T-cell (primary cell): Measurements from ENCODE around the gene LHFPL2. TPM values are rescaled to one million over a fixed set of nuclear protein-coding genes. Genes with fewer than 3 reads are reported as not detected.

ENCODE experiments used
- ATAC-seq, 4 experiments: fragments of 200-7000 bp in 3 of 4; fragments of 150-1000 bp in 1 of 4; cut with Tn5 transposase; replicated peaks in 1 of 4; 1 replicate in 3 of 4; 2 replicates in 1 of 4; pipeline ENCODE4 v1.10.0; 2021; ENCODE audit warnings: moderate library complexity in 3 of 4, mild to moderate bottlenecking in 2 of 4, moderate number of reproducible peaks in 1 of 4
- CTCF ChIA-PET, 2 donors: fragments of 300-600 bp; sonication (Branson Sonifier 250); formaldehyde crosslinking; loops; one replicate each; lab custom pipeline; 2022; ENCODE audit warnings: antibody characterized with exemption in 2 of 2; lab: Charles Lee
- POLR2A ChIA-PET, 2 donors: fragments of 300-600 bp; sonication (Branson Sonifier 250); formaldehyde crosslinking; loops; one replicate each; lab custom pipeline; 2022; ENCODE audit warnings: antibody characterized with exemption in 2 of 2; lab: Charles Lee
- DNase-seq, 35 experiments: peaks; one replicate each; pipeline versions ENCODE4 v3.0.0 to v3.0.0-alpha.2; 2013 to 2023
- H3K27ac ChIP-seq: one replicate; pipeline ENCODE4 v1.5.1; 2013; ENCODE audit warnings: low read length
- H3K27me3 ChIP-seq, 2 experiments: replicated peaks in 1 of 2; 1 replicate in 1 of 2; 2 replicates in 1 of 2; pipeline versions ENCODE4 v1.6.1 to v1.7.0; 2013; ENCODE audit warnings: low read length in 1 of 2, mixed read lengths in 1 of 2; ENCODE audit not compliant: control insufficient read depth in 2 of 2, insufficient read depth in 2 of 2; ENCODE audit errors: extremely low read depth in 1 of 2
- H3K36me3 ChIP-seq, 2 donors: 1 replicate in 1 of 2; 2 replicates in 1 of 2; pipeline versions ENCODE4 v1.6.1 to v1.7.0; 2013; ENCODE audit warnings: low read length in 1 of 2; ENCODE audit not compliant: control insufficient read depth in 2 of 2, insufficient read depth in 1 of 2; ENCODE audit errors: extremely low read depth in 1 of 2
- H3K4me1 ChIP-seq, 2 experiments: 1 replicate in 1 of 2; 2 replicates in 1 of 2; pipeline versions ENCODE4 v1.6.1 to v1.7.0; 2013; ENCODE audit warnings: low read length in 2 of 2, mixed read lengths in 1 of 2; ENCODE audit not compliant: insufficient read depth in 2 of 2, control insufficient read depth in 1 of 2; ENCODE audit errors: extremely low read depth in 1 of 2
- H3K4me3 ChIP-seq, 2 donors: 1 replicate in 1 of 2; 2 replicates in 1 of 2; pipeline versions ENCODE4 v1.5.1 to v1.7.0; 2013; ENCODE audit warnings: mild to moderate bottlenecking in 2 of 2, low read length in 1 of 2, moderate library complexity in 1 of 2; ENCODE audit not compliant: control insufficient read depth in 1 of 2; ENCODE audit errors: extremely low read depth in 1 of 2
- H3K9me3 ChIP-seq: 2 replicates; pipeline ENCODE4 v1.7.0; 2013
- H3K27ac Mint-ChIP-seq, 2 donors: one replicate each; pipeline ENCODE4 v1.8.0; 2020 to 2021; ENCODE audit warnings: mild to moderate bottlenecking in 2 of 2, mixed read lengths in 2 of 2
- H3K27me3 Mint-ChIP-seq, 2 donors: one replicate each; pipeline ENCODE4 v1.8.0; 2021 to 2022; ENCODE audit warnings: mixed read lengths in 2 of 2
- H3K36me3 Mint-ChIP-seq: one replicate; pipeline ENCODE4 v1.8.0; 2021; ENCODE audit warnings: mixed read lengths
- H3K4me1 Mint-ChIP-seq, 3 donors: one replicate each; pipeline ENCODE4 v1.8.0; 2020 to 2022; ENCODE audit warnings: mixed read lengths in 3 of 3, mild to moderate bottlenecking in 1 of 3
- H3K4me3 Mint-ChIP-seq, 3 donors: one replicate each; pipeline ENCODE4 v1.8.0; 2020 to 2022; ENCODE audit warnings: mild to moderate bottlenecking in 3 of 3, mixed read lengths in 3 of 3, moderate library complexity in 3 of 3
- H3K9me3 Mint-ChIP-seq, 3 donors: one replicate each; pipeline ENCODE4 v1.8.0; 2020 to 2022; ENCODE audit warnings: mixed read lengths in 3 of 3
- WGBS: methylation state at CpG from one replicate; pipeline ENCODE4 v1.1.5; 2013; ENCODE audit warnings: missing lambda C conversion rate; ENCODE audit not compliant: insufficient coverage; 5-methylcytosine and 5-hydroxymethylcytosine counted together
- total RNA-seq, 35 experiments: library from RNA in 6 of 35; stranded (reverse) in 6 of 35; fragments of 120-200 nt in 1 of 35; gene quantifications; one replicate each; pipeline versions ENCODE4 v1.2.1 to v1.2.4 and lab custom pipeline; 2013 to 2026

The LHFPL2 gene
- total RNA-seq, 5 donors from 2014 or later (not counting 1 experiment from before 2014, with no cell fraction given) = 0.19 to 1.9 (median 0.82) TPM

GRCh38 chr5:78519198-78519941, 129.2 kb downstream of the LHFPL2 start:
- H3K4me1 ChIP-seq = no peaks in the 10 kb centered on the region
- POLR2A ChIA-PET = no interaction called here
- ATAC-seq = no peak
- no CpG with 5 or more reads among the region's 9 CpGs for WGBS
- Mint-ChIP-seq H3K27ac (no peak overlapping the region), H3K27me3 (peaks cover 51 to 64% of the 10 kb centered on the region in 2 donors), H3K36me3 (no peaks in the 10 kb centered on the region), H3K4me3 (no peak overlapping the region), H3K4me1 (no peaks in the 10 kb centered on the region), H3K9me3 (no peaks in the 10 kb centered on the region)
- no peaks in the 10 kb centered on the region for H3K9me3 ChIP-seq
- no peak overlapping the region for H3K4me3 ChIP-seq
- peaks cover 0 to 42% of the 10 kb centered on the region in 2 experiments for H3K27me3 ChIP-seq
- H3K36me3 ChIP-seq = no peaks in the 10 kb centered on the region
- CTCF ChIA-PET = no interaction called here
- DNase-seq = no peak
- no peak overlapping the region for H3K27ac ChIP-seq

DNA sequence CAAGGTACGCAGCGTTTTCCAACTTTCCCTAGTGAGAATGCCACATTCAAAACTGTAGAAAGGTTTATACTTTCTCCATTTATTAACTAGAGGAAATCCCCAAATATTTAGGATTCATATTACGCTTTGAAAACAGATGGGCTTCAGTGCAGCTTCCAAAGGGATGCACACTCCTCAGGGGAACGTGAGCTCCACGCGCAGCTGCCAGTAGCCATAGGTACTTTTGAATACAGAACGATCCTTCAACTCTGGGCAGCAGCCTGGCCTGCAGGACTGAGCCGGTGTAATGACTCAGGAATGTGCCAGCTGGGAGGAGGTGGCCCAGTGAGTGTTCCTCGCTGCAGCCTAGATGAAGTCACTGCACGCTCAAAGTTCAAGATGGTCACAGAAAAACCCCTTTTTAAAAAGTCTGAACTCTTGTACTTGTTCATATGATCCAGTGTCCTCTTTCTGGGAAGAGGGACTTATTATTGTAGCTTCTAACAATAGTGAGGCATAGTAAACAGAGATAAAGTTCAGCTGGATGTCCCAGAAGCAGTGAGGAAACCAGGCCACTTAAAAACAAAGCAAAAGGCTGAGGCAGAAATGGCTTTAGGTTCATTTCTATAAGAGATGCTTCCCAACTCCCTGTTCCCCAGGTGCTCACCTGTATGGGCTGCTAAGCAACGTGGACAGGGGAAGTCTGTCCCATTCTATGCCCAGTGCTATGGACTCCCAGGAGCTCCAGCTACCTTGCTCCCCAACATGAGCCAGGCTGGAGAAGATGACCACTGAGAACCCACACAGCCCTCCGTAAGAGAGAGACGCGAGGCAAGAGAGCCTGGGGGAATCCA, 130.0 kb downstream of the LHFPL2 start:
- Histone ChIP-seq H3K36me3 (no peaks in the 10 kb centered on the region), H3K4me3 (no peak overlapping the region), H3K27me3 (peaks cover 0 to 40% of the 10 kb centered on the region in 2 experiments), H3K4me1 (no peaks in the 10 kb centered on the region), H3K27ac (no peak overlapping the region), H3K9me3 (no peaks in the 10 kb centered on the region)
- DNase-seq = no peak
- ChIA-PET CTCF (no interaction called here), POLR2A (no interaction called here)
- 90% methylated on average over 10 of the region's 14 CpGs for WGBS
- Mint-ChIP-seq H3K4me3 (no peak overlapping the region), H3K4me1 (no peaks in the 10 kb centered on the region), H3K27me3 (peaks cover 56 to 64% of the 10 kb centered on the region in 2 donors), H3K9me3 (no peaks in the 10 kb centered on the region), H3K36me3 (no peaks in the 10 kb centered on the region), H3K27ac (no peak overlapping the region)
- no peak for ATAC-seq

DNA sequence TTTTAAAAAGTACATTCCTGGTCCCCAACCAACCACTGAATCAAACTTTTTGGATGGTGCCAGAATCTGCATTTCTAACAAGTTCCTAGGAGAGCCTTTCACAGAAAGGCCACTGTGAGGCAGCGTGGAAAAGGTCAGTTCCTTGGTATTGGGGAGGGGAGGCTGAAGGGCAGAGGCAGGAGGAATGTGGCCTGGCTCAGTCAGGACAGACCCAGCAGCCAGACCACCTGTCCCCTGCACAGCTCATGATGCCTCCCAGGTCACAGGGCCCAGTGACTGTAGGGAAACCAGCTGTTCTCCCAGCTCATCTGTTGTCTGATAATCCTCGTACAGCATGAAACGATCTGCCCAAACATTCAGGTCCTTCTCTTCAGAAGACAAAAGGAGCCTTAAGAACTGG, 132.9 kb downstream of the LHFPL2 start:
- no peak overlapping the region for H3K4me3 Mint-ChIP-seq
- CTCF ChIA-PET = interaction anchor here in 1 of 2 donors (0.5 kb wide), 1 partner anchor 817 kb away, joined by 4 read pairs; no protein-coding TSS in a partner anchor
- peaks cover 60 to 63% of the 10 kb centered on the region in 2 donors for H3K27me3 Mint-ChIP-seq

DNA sequence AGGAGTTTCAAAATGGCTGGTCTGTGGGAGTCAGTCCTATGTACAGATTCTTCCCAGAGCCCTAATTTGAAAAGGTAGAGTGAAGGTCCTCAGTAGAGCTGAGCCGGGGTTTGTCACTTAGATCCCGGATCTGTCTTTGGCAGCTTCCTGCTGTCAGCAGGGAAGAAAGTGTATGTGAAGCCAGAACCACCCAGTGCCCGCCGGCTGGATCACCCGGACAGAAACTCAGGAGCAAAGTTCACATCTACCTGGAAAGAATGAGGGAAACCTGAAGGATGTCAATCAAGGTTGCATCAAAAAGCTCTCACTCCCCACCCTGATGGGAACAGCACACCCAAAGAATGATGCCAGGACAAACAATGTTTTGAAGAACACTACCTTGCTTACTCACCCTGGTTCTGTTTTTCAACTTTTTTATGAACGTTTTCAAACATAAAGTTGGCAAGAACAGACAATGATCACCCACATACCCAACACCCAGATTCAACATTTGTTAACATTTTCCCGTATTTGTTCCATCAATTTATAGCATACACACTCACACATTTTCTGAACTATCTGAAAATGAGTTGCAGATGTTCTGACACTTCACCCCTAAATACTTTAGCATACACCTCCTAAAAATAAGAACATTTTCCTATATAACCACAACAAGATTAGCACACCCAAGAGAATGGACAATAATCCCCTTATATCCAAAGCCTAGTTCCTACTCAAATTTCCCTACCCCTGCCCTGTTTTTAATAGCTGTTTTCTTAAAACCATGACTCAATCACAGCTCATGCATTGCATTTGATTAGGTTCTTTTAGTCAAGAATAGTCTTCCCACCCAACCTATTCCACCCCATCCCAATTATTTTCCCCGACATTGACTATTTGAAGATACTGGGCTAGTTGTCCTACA, 133.9 kb downstream of the LHFPL2 start:
- H3K27ac ChIP-seq = no peak overlapping the region
- 81% methylated on average over 3 of the region's 8 CpGs for WGBS
- no peaks in the 10 kb centered on the region for H3K36me3 Mint-ChIP-seq
- no peak for DNase-seq
- peaks cover 0 to 8% of the 10 kb centered on the region in 2 experiments for H3K4me1 ChIP-seq
- H3K27me3 ChIP-seq = peaks cover 0 to 54% of the 10 kb centered on the region in 2 experiments
- H3K9me3 Mint-ChIP-seq = no peaks in the 10 kb centered on the region
- H3K27me3 Mint-ChIP-seq = peaks cover 54 to 58% of the 10 kb centered on the region in 2 donors
- ATAC-seq = no peak
- H3K9me3 ChIP-seq = no peaks in the 10 kb centered on the region
- no peak overlapping the region for H3K27ac Mint-ChIP-seq
- no peak overlapping the region for H3K4me3 Mint-ChIP-seq
- no peaks in the 10 kb centered on the region for H3K36me3 ChIP-seq
- CTCF ChIA-PET = no interaction called here
- H3K4me3 ChIP-seq = no peak overlapping the region
- POLR2A ChIA-PET = interaction anchor here in 1 of 2 donors (0.5 kb wide), 1 partner anchor 1178 kb away, joined by 4 read pairs; no protein-coding TSS in a partner anchor
- peaks cover 2 to 11% (median 5%) of the 10 kb centered on the region in 3 donors for H3K4me1 Mint-ChIP-seq

More for the DNA sequence above, 132.9 kb downstream of the LHFPL2 start:
- Mint-ChIP-seq H3K36me3 (no peaks in the 10 kb centered on the region), H3K4me1 (peaks cover 0 to under 1% (median 0%) of the 10 kb centered on the region in 3 donors), H3K9me3 (no peaks in the 10 kb centered on the region), H3K27ac (no peak overlapping the region)
- H3K27ac ChIP-seq = no peak overlapping the region
- no peak overlapping the region for H3K4me3 ChIP-seq
- POLR2A ChIA-PET = no interaction called here
- H3K4me1 ChIP-seq = no peaks in the 10 kb centered on the region
- H3K36me3 ChIP-seq = no peaks in the 10 kb centered on the region
- ATAC-seq (no peak), DNase-seq (no peak)
- WGBS = 60% methylated on average over 1 of the region's 3 CpGs
- H3K9me3 ChIP-seq = no peaks in the 10 kb centered on the region
- peaks cover 0 to 55% of the 10 kb centered on the region in 2 experiments for H3K27me3 ChIP-seq

DNA sequence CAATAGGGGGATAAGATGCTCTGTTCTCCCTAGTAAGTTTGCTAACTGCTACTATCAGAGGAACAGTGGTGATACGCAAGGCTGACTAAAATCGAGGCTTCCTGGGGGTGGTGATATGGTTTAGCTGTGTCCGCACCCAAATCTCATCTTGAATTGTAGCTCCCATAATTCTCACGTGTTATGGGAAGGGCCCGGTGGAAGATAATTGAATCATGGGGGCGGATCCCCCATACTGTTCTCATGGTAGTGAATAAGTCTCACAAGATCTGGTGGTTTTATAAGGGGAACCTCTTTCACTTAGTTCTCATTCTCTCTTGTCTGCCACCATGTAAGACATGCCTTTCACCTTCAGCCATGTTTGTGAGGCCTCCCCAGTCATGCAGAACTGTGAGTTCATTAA, 135.1 kb downstream of the LHFPL2 start:
- CTCF ChIA-PET = no interaction called here

More for the DNA sequence above, 135.1 kb downstream of the LHFPL2 start:
- Histone ChIP-seq H3K27ac (no peak overlapping the region), H3K4me3 (no peak overlapping the region), H3K4me1 (peaks cover 0 to 16% of the 10 kb centered on the region in 2 experiments), H3K27me3 (peaks cover 0 to 51% of the 10 kb centered on the region in 2 experiments), H3K36me3 (no peaks in the 10 kb centered on the region), H3K9me3 (no peaks in the 10 kb centered on the region)
- WGBS = no CpG with 5 or more reads among the region's 6 CpGs
- Mint-ChIP-seq H3K4me1 (peaks cover 10 to 21% (median 15%) of the 10 kb centered on the region in 3 donors), H3K4me3 (no peak overlapping the region), H3K27ac (no peak overlapping the region), H3K9me3 (no peaks in the 10 kb centered on the region), H3K36me3 (no peaks in the 10 kb centered on the region), H3K27me3 (peaks cover 59 to 60% of the 10 kb centered on the region in 2 donors)
- POLR2A ChIA-PET = interaction anchor here in 1 of 2 donors (0.6 kb wide), 1 partner anchor 43 kb away, joined by 11 read pairs; no protein-coding TSS in a partner anchor
- DNase-seq = no peak
- no peak for ATAC-seq
